NCI-H526 treated with DMSO at 0.1 percent for 48 hours (cell line): ENCODE measurements around the gene RNF5.
"Not testable (repeated sequence)": the region's sequence is repeated elsewhere in the genome, so short reads cannot be mapped to it uniquely, and the experiment has no call there.

Source experiments
- DNase-seq: peaks from one replicate; lab custom pipeline; 2025; lab: John Stamatoyannopoulos, UW

Gene RNF5

GRCh38 chr6:32175711-32176475 lies 2.3 kb upstream of the RNF5 start, which contains the start of gene AGPAT1:
AGPAT1 (minus strand) TSS chr6:32176084; CDS start chr6:32171496, 4,588 bp downstream.
- DNase-seq, result peak; percentile 86

GRCh38 chr6:32176476-32177182 lies 1.6 kb upstream of the RNF5 start:
- DNase-seq, result no peak

- no peak for DNase-seq
Measured at GRCh38 chr6:32177183-32177787, 920 bp upstream of the RNF5 start.

- DNase-seq, result no peak
Measured at GRCh38 chr6:32178547-32179440, 589 bp downstream of the RNF5 start.

- DNase-seq, result no peak
Measured at GRCh38 chr6:32179766-32180405, 1.7 kb downstream of the RNF5 start.

GRCh38 chr6:32181148-32181702 lies 3.0 kb downstream of the RNF5 start:
- no peak for DNase-seq

- DNase-seq, result no peak
Measured at GRCh38 chr6:32181915-32182529, 3.8 kb downstream of the RNF5 start.

GRCh38 chr6:32182555-32182981 lies 4.4 kb downstream of the RNF5 start:
- DNase-seq, result no peak

- DNase-seq, result no peak
Measured at GRCh38 chr6:32183030-32183429, 4.8 kb downstream of the RNF5 start.

GRCh38 chr6:32183483-32184083 lies 5.4 kb downstream of the RNF5 start:
- DNase-seq, result no peak

- DNase-seq, result no peak
Measured at GRCh38 chr6:32184084-32184640, 6.0 kb downstream of the RNF5 start, which contains the start of gene AGER. AGER (minus strand) TSS chr6:32184253; CDS start chr6:32184222, 31 bp downstream.

GRCh38 chr6:32185681-32186131 lies 7.5 kb downstream of the RNF5 start:
- DNase-seq, result not testable (repeated sequence)

GRCh38 chr6:32186151-32186840 lies 8.1 kb downstream of the RNF5 start:
- not testable (repeated sequence) for DNase-seq

GRCh38 chr6:32187009-32187709 lies 9.0 kb downstream of the RNF5 start:
- no peak for DNase-seq

- DNase-seq, result not testable (repeated sequence)
Measured at GRCh38 chr6:32187725-32188380, 9.6 kb downstream of the RNF5 start.

GRCh38 chr6:32188381-32189068 lies 10.3 kb downstream of the RNF5 start:
- no peak for DNase-seq

- no peak for DNase-seq
Measured at GRCh38 chr6:32189069-32189741, 11.0 kb downstream of the RNF5 start.
